ENCODE measurements around the gene FOXL1. TPM values are rescaled to one million over a fixed set of nuclear protein-coding genes. Genes with fewer than 3 reads are reported as not detected.
A peak's percentile ranks its signal among the peaks of the same experiment; 100 is the strongest.

The FOXL1 gene
- total and polyA plus RNA-seq, 9 donors, result 0.10 to 1.3 (median 0.44) TPM; not detected in 1

DNA sequence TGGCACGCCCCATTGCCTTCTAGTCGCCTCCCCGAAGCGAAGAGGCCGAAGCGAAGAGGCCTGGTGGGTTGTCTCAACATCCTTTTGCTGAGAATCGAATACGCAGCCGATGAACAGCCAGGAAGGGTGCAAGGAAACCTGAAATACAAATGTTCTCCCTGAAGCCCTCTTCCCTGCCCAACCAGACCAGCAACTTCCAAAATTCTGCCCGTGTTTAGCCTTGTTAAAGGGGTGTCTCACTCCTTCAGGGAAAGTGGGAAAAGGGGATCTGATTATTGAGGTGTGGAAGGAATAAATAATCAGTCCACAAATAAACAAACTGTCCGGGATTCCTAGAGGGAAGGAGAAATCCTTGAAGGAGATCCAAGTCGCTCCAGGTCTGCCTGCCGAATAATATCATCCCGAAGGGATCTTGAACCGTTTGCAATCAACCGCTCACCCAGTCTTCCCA lies 13.1 kb upstream of the FOXL1 start:
- no peaks in the 10 kb centered on the region for H3K36me3 ChIP-seq
- intact Hi-C loops (cut with DNase I), result loop anchor here (2.0 to 10.0 kb wide), 5 partner anchors 490 to 714 kb away; no protein-coding TSS in a partner anchor
- peaks cover 2% of the 10 kb centered on the region for H3K27me3 ChIP-seq
- 47 to 58% (median 53%) methylated on average over 16 of the region's 16 CpGs for WGBS, 3 donors
- no peak overlapping the region for H3K27ac ChIP-seq
- no peaks in the 10 kb centered on the region for H3K9me3 ChIP-seq
- peaks cover 4% of the 10 kb centered on the region for H3K4me1 ChIP-seq (ENCODE audit: insufficient read depth)
- H3K4me3 ChIP-seq, result no peak overlapping the region
- no peak for DNase-seq
- TF ChIP-seq EP300 (IDR thresholded peaks at IDR 0.05), result no peak
- TF ChIP-seq, protein P1, sequence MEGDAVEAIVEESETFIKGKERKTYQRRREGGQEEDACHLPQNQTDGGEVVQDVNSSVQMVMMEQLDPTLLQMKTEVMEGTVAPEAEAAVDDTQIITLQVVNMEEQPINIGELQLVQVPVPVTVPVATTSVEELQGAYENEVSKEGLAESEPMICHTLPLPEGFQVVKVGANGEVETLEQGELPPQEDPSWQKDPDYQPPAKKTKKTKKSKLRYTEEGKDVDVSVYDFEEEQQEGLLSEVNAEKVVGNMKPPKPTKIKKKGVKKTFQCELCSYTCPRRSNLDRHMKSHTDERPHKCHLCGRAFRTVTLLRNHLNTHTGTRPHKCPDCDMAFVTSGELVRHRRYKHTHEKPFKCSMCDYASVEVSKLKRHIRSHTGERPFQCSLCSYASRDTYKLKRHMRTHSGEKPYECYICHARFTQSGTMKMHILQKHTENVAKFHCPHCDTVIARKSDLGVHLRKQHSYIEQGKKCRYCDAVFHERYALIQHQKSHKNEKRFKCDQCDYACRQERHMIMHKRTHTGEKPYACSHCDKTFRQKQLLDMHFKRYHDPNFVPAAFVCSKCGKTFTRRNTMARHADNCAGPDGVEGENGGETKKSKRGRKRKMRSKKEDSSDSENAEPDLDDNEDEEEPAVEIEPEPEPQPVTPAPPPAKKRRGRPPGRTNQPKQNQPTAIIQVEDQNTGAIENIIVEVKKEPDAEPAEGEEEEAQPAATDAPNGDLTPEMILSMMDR (IDR thresholded peaks at IDR 0.05), result no peak
- TF ChIP-seq POLR2A (IDR thresholded peaks at IDR 0.05), result no peak

DNA sequence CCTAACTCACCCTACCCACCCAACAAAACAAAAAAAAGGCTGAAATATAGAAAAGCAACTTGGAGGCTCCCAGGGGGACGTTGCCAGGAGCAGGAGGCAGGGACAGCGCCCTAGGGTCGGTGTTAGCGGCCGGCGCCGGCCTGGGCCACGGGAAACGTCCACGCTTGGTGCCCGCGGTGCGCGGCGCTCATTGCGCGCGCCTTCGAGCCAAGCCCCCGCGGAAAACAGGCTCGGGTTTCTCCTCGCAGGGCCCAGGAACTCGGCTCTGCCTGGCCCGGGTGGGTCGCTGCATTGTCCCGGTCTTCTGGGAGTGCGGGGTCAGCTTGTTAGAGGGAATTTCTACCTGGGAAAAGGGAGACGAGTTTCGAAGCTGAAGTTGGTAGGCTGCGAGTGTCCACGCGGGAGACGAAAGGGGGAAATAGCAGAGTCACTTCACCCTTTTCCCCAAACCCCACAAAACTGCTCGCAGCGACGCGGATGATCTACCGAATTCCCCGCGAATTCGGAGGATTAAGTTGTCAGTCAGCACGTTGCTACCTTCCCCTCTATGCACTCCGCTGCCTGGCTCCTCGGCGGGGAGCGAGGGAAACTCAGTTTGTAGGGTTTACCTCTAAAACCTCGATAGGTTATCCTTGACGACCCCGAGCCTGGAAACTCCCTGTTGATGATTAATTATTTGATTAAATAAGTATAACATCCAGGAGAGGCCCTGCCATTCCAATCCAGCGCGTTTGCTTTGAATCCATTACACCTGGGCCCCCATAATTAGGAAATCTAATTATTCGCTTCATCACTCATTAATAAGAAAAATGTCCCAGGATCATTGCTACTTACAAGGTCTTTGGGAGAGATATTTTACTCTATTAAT lies 12.5 kb upstream of the FOXL1 start:
- DNase-seq, result no peak
- no peaks in the 10 kb centered on the region for H3K9me3 ChIP-seq
- peaks cover 4% of the 10 kb centered on the region for H3K4me1 ChIP-seq (ENCODE audit: insufficient read depth)
- H3K27ac ChIP-seq, result no peak overlapping the region
- intact Hi-C loops (cut with DNase I), result loop anchor here (2.0 to 10.0 kb wide), 5 partner anchors 489 to 713 kb away; no protein-coding TSS in a partner anchor
- 13 to 18% (median 16%) methylated on average over 53 of the region's 53 CpGs for WGBS, 3 donors
- H3K4me3 ChIP-seq, result no peak overlapping the region
- peaks cover 2% of the 10 kb centered on the region for H3K27me3 ChIP-seq
- no peaks in the 10 kb centered on the region for H3K36me3 ChIP-seq
- no peak for TF ChIP-seq POLR2A (IDR thresholded peaks at IDR 0.05)
- no peak for TF ChIP-seq EP300 (IDR thresholded peaks at IDR 0.05)
- TF ChIP-seq, protein P1 (IDR thresholded peaks at IDR 0.05), result no peak

DNA sequence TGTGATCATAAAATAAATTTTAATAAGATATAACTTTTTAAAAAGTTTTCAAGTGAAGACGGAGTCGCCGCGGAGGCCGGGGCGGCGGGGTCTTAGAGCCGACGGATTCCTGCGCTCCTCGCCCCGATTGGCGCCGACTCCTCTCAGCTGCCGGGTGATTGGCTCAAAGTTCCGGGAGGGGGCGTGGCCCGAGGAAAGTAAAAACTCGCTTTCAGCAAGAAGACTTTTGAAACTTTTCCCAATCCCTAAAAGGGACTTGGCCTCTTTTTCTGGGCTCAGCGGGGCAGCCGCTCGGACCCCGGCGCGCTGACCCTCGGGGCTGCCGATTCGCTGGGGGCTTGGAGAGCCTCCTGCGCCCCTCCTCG lies 11.8 kb upstream of the FOXL1 start, which contains the start of gene FOXC2:
FOXC2 (plus strand) TSS at position 229 of the 365 bp plus-strand sequence. CDS start 507 bp downstream, outside the sequence.
- peak; percentile 46 to 78 (median 67) for DNase-seq
- Histone ChIP-seq H3K27me3 (peaks cover 2% of the 10 kb centered on the region), H3K4me1 (ENCODE audit: insufficient read depth) (peaks cover 4% of the 10 kb centered on the region), H3K4me3 (peak within 1 kb of the TSS; percentile 22), H3K36me3 (no peaks in the 10 kb centered on the region), H3K27ac (peak within 1 kb of the TSS; percentile 10 to 24), H3K9me3 (no peaks in the 10 kb centered on the region)
- intact Hi-C loops (cut with DNase I), result loop anchor here (5.0 to 10.0 kb wide), 4 partner anchors 488 to 711 kb away; no protein-coding TSS in a partner anchor
- WGBS, 3 donors, result 0 to 1% (median 1%) methylated on average over 29 to 30 of the region's 30 CpGs
- TF ChIP-seq POLR2A (IDR thresholded peaks at IDR 0.05), result no peak
- TF ChIP-seq, protein P1 (IDR thresholded peaks at IDR 0.05), result no peak
- TF ChIP-seq EP300 (IDR thresholded peaks at IDR 0.05), result no peak

DNA sequence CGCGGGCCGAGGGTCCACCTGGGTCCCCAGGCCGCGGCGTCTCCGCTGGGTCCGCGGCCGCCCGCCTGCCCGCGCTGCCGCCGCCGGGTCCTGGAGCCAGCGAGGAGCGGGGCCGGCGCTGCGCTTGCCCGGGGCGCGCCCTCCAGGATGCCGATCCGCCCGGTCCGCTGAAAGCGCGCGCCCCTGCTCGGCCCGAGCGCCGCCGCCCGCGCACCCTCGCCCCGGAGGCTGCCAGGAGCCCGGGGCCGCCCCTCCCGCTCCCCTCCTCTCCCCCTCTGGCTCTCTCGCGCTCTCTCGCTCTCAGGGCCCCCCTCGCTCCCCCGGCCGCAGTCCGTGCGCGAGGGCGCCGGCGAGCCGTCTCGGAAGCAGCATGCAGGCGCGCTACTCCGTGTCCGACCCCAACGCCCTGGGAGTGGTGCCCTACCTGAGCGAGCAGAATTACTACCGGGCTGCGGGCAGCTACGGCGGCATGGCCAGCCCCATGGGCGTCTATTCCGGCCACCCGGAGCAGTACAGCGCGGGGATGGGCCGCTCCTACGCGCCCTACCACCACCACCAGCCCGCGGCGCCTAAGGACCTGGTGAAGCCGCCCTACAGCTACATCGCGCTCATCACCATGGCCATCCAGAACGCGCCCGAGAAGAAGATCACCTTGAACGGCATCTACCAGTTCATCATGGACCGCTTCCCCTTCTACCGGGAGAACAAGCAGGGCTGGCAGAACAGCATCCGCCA lies 11.2 kb upstream of the FOXL1 start:
- H3K9me3 ChIP-seq, result no peaks in the 10 kb centered on the region
- WGBS, 3 donors, result 1 to 3% (median 1%) methylated on average over 41 to 88 of the region's 88 CpGs
- H3K27me3 ChIP-seq, result peaks cover 2% of the 10 kb centered on the region
- peak overlapping the region in 1 of 2 donors; percentile 10 for H3K27ac ChIP-seq
- H3K4me3 ChIP-seq, result peak overlapping the region; percentile 22
- H3K36me3 ChIP-seq, result no peaks in the 10 kb centered on the region
- no peak for TF ChIP-seq EP300 (IDR thresholded peaks at IDR 0.05)
- TF ChIP-seq, protein P1 (IDR thresholded peaks at IDR 0.05), result no peak
- no peak for TF ChIP-seq POLR2A (IDR thresholded peaks at IDR 0.05)
- intact Hi-C loops (cut with DNase I), result loop anchor here (5.0 to 10.0 kb wide), 4 partner anchors 488 to 710 kb away; no protein-coding TSS in a partner anchor
- peaks cover 4% of the 10 kb centered on the region for H3K4me1 ChIP-seq (ENCODE audit: insufficient read depth)
- no peak for DNase-seq

Data from ovary (tissue), 9 donors.